GM19324 (cell line): Measurements from ENCODE around the gene EHMT1.

Source experiments
- ATAC-seq: cut with Tn5 transposase; IDR thresholded peaks from one replicate; pipeline ENCODE4 v1.9.1; 2021; ENCODE audit warnings: mild to moderate bottlenecking, moderate library complexity; ENCODE audit not compliant: unreplicated experiment, low FRiP score

The EHMT1 gene

DNA sequence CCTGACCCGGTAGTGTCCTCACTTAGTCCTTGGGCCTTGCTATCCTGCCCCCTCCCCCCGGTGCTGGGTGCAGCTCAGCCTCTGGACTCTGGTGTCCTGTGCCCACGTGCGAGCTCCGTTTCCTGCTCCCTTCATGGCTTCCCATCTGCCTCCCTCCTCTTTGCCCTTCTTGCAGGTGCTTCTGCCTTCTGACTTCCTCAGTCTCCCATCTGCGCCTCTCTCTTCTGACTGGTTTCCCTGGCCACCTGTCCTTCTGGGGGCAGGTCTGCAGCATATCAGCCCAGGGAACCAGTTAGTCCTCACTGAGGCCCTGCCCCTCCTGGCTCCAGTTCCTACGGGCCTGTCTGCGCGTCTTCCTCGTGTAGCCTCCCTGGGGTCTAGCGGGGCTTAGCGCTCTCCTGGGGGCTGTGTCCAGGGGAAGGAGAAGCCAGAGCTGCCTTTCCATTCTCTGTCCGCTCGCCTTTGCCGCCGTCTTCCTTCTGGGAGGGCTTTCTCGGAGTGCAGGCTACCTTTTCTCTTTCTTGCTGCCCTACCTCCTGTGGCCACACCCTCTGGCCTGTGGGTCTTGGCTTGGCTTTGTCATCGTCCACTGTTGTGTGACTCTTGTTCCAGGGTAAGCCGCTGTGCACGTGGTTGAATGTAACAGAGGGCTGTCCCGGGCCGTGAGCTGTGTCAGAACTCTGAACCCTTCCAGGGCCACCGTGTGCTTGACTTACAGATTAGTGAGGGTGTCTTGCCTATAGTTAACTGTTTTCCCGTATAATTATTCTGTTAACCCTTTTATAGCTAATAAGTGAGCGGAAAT, 51.8 kb downstream of the EHMT1 start:
- ATAC-seq, result no peak

- no peak for ATAC-seq
These were observed 52.4 kb downstream of the EHMT1 start for GRCh38 chr9:137671196-137671538.

GRCh38 chr9:137671721-137672120, 52.9 kb downstream of the EHMT1 start:
- ATAC-seq, result no peak

DNA sequence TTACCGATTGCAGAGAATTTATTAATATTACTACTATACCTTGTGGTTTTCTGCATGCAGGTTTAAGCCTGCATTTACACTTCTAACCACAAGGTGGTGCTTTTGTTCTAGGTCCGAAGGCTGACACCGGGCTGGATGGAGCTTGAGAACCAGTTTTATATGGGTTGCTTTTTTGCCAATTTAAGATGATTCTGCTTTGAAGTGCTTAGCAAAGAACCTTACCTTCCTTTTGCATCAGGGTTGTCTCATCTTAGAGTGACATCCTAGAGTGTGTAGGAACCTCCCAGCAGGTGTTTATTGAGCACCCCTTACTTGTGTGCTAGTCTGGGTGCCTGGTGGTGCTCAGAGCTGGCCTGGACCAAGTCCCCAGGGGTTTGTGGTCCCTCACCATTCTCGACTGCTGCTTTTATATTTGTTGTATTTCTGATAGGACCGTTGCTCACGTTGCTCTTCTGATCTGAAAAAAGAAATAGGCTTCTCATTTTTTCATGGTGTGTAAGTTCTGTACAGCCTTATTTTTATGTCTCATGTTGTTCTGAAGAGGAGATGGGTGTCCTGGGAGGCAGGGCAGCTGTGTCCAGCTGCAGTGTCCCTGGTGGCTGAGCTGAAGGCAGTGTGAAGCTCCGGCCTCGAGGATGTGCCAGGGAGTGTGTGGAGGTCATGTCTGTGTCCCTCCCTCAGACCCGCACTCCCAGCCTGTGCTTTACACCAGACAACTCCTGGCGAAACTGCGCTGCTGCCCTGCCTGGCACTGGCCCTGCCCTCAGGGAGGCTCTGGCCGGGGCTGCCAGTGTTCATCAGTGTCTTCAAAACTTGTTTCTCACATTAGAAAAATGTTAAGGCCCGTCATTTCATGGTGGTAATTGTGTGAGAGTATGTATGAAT, 54.3 kb downstream of the EHMT1 start:
- ATAC-seq, result no peak

GRCh38 chr9:137673886-137674285, 55.1 kb downstream of the EHMT1 start:
- no peak for ATAC-seq

- ATAC-seq, result no peak
These were observed 55.6 kb downstream of the EHMT1 start for GRCh38 chr9:137674307-137674975.

GRCh38 chr9:137674976-137675320, 56.1 kb downstream of the EHMT1 start:
- ATAC-seq, result no peak

DNA sequence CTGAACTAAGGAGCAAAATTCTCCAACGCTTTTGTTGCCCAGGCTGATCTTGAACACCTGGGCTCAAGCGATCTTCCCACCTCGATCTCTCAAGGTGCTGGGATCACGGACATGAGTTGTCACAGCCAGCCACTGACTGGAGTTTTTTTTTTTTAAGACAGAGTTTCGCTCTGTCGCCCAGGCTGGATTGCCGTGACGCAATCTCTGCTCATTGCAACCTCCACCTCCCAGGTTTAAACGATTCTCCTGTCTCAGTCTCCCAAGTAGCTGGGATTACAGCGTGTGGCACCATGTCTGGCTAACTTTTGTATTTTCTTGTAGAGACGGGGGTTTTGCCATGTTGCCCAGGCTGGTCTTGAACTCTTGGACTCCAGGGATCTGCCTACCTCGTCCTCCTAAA, 58.2 kb downstream of the EHMT1 start:
- ATAC-seq, result no peak

DNA sequence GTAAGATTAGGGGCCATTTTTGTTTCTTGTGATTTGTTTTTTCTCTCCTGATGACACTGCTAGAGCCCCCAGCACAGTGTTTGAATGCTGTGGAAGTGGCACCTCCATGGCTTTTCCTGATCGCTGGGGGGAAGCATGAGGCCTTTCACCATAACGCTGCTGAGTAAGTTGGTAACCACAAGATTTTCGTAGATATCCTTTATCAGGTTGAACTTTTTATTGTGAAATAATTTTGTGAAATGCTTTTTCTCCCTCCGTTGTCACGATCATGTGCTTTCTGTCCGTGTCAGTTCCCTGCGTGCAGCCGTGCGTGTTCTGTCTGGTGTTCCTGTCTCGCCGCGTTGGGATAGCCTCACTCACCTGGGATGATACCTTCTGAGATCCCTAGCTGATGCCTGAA, 59.4 kb downstream of the EHMT1 start:
- ATAC-seq, result no peak

DNA sequence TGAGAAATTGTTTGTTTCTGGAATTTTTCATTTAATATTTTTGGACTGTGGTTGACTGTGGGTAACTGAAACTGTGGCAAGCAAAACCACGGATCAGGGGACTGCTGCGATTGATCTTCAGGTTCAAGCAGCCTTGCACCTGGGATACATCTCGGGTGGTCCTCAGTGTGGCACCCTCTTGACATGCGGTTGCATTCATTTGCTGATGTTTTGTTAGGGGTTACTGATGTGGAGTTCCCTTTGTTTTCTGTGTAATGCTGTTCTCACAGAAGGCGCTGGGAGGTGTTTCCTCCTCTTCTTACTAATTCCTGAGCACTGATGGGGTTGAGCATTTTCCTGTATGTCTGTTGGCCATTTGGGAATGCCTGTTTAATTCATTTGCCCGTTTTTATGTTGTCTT, 60.4 kb downstream of the EHMT1 start:
- no peak for ATAC-seq

GRCh38 chr9:137679695-137680305, 61.0 kb downstream of the EHMT1 start:
- no peak for ATAC-seq

DNA sequence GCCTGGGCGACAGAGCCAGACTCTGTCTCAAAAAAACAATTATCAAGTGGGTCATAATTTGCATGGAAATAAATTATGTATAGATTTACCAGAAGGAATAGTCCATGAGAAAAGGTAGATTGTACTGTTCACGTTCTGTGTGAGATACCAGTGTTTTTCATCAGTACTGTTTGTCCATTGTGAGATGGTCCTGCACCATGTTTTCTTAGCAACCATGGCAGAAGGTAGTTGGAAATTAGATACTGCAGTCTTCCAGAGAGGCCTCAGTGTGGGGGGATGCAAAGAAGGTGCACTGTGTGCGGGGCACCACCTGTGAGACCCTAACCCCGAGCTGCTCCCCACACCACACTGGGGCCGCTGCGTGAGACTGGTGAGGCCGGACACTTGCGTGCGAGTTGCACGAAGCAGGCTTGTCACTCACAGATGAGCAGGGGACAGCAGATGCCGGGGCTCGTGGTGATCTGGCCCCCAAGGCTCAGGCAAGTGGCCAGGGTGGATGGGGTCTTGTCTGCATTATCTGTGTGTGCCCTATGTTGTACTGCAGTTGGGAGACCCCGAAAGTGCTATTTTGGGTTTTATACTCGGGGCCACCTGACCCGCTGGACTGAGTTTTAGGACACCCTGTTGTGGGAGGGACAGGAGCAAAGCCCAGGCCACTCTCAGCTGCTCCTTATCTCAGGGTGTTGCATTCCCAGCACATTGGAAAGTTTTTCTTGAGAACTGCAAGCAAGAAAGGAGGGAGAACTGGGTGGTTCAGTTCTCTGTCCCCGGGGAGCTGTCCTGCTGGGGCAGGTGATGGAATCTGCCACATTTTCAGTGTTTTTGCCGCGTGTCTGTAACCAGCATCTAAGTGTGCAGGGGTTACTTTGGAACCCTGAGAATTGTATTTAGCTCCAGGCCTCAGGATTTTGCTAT, 61.9 kb downstream of the EHMT1 start:
- no peak for ATAC-seq

- no peak for ATAC-seq
These were observed 63.8 kb downstream of the EHMT1 start for GRCh38 chr9:137682428-137683105.

GRCh38 chr9:137683262-137683864, 64.6 kb downstream of the EHMT1 start:
- no peak for ATAC-seq

- no peak for ATAC-seq
These were observed 66.4 kb downstream of the EHMT1 start for GRCh38 chr9:137685035-137685740.

DNA sequence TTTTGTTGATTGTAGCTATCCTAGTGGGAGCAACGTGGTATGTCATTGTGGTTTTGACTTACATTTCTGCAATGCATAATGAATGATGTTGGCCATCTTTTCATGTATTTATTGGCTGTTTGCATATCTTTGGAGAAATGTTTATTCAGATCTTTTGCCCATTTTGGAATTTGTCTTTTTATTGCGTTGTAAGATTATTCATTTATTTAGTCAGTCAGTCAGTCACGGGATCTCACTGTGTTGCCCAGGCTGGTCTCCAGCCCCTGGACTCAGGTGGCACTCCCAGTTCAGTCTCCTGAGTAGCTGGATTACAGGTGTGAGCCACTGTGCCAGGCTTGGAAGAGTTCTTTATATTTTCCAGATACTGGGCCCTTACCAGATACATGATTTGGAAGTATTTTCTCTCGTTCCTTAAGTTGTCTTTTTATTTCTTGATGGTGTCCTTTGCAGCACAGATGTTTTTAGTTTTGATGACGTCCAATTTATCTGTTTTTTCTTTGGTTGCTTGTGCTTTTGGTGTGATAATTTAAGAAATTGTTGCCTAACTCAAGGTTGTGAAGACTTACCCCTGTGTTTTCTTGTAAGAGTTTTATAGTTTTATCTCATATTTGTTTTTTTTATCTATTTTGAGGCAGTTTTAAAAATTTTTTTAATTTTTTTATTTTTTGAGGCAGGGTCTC, 67.1 kb downstream of the EHMT1 start:
- ATAC-seq, result no peak

DNA sequence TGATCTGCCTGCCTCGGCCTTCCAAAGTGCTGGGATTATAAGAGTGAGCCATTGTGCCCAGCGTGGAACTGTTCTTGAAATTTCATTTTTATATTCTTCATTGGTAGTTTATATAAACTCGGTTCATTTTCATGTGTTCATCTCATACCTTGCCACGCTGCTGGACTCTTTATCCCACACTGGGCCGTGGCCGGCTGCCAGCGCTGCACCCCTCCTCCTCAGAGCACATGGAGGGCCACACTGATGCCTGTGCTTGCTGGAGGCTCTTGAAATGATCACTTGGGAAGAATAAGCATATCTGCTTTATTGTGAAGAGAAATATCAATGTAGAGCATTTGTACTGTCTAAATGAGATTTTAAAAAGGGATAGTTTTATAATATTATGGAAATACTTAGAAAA, 69.5 kb downstream of the EHMT1 start:
- no peak for ATAC-seq

DNA sequence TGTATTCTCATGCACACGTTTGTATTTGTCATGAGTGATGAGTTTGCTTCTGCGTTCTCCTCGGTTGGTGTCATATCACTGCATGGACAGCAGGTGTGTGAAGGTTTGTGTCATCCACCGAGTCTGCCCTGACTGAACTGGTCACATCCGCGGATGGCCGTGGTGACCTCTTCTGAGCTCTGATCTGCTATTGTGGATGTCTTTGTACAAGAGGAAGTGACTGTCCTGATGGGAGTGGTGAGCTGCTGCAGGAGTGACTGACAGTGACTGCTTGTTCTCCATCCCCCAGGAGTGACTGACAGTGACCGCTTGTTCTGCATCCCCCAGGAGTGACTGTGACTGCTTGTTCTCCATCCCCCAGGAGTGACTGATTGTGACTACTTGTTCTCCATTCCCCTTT, 69.9 kb downstream of the EHMT1 start:
- ATAC-seq, result no peak
